K562 (cell line): ENCODE data around the gene TOX3. TPM values are rescaled to one million over a fixed set of nuclear protein-coding genes. Genes with fewer than 3 reads are reported as not detected.

ENCODE experiments used
- CC2D1A ChIP-seq: fragments of 450-650 bp; IDR thresholded peaks from 2 replicates; pipeline ENCODE4 v1.6.1; 2017; ENCODE audit warnings: mild to moderate bottlenecking
- CGGBP1 ChIP-seq: fragments of 250-450 bp; sonication (Bioruptor Pico); IDR thresholded peaks from 2 replicates; pipeline ENCODE4 v1.9.0; 2021; ENCODE audit warnings: mild to moderate bottlenecking
- CREB5 ChIP-seq: fragments of 250-450 bp; sonication (Bioruptor Pico); IDR thresholded peaks from 2 replicates; pipeline ENCODE4 v1.5.0; 2020; ENCODE audit warnings: mild to moderate bottlenecking
- FOXO4 ChIP-seq: fragments of 450-650 bp; formaldehyde crosslinking; IDR thresholded peaks from 2 replicates; pipeline ENCODE4 v1.4.0; 2020; ENCODE audit warnings: mild to moderate bottlenecking, moderate library complexity
- ILF3 ChIP-seq: fragments of 450-650 bp; IDR thresholded peaks from 2 replicates; pipeline ENCODE4 v1.6.1; 2018; ENCODE audit warnings: antibody characterized with exemption, mild to moderate bottlenecking, moderate library complexity, borderline replicate concordance
- MYNN ChIP-seq, 2 experiments: sonication (generic); formaldehyde crosslinking in 1 of 2; IDR thresholded peaks; 2 replicates each; pipeline versions ENCODE4 v1.5.0 to v1.6.1; 2016 to 2020; ENCODE audit warnings: antibody characterized with exemption in 1 of 2, missing genetic modification reagents in 1 of 2
- NFE2L1 ChIP-seq: fragments of 450-650 bp; IDR thresholded peaks from 2 replicates; pipeline ENCODE4 v1.6.1; 2016; ENCODE audit warnings: missing genetic modification characterization, low read depth, mild to moderate bottlenecking, missing compliant biosample characterization, moderate library complexity, borderline replicate concordance
- RBFOX2 ChIP-seq: fragments of 200-400 bp; formaldehyde crosslinking; IDR thresholded peaks from 2 replicates; pipeline ENCODE4 v1.6.1; 2017; ENCODE audit warnings: low read depth, mild to moderate bottlenecking, low read length, moderate library complexity
- TCF7L2 ChIP-seq: fragments of 150-350 bp; IDR thresholded peaks from 2 replicates; pipeline ENCODE4 v1.6.1; 2016; ENCODE audit warnings: low read depth, mild to moderate bottlenecking, low read length, moderate library complexity
- polyA plus RNA-seq, 8 experiments: library from polyadenylated mRNA; depleted of rRNA in 4 of 8; stranded (reverse) in 5 of 8; unstranded in 3 of 8; fragments of >200 nt; fragmentation: Nextera tagmentation in 2 of 8; fragmentation: Illumina TruSeq in 1 of 8; extraction: Ambion mirVana in 2 of 8; extraction: Trizol in 1 of 8; gene quantifications; 2 replicates each; pipeline versions ENCODE4 v1.2.1 to v1.2.3, GENCODE V29; 2011 to 2014; ENCODE audit warnings: inconsistent platforms in 1 of 8, missing spikeins in 1 of 8
- total RNA-seq, 7 experiments: library from RNA; depleted of rRNA in 6 of 7; stranded (reverse); fragments of >200 nt in 6 of 7; fragmentation: Illumina TruSeq in 2 of 7; extraction: Trizol in 2 of 7; gene quantifications; 2 replicates each; pipeline versions ENCODE4 v1.2.1 to v1.2.3, GENCODE V29; 2011 to 2021; ENCODE audit warnings: low replicate concordance in 1 of 7

TOX3 gene
- total and polyA plus RNA-seq, 9 of the 15 experiments (the other 6 are each of a cell fraction or from before 2014, with no cell fraction given) = not detected

- TF ChIP-seq FOXO4 (no peak), TCF7L2 (no peak), MYNN (IDR thresholded peaks at IDR 0.05) (no peak), MYNN (CRISPR knock-in tag; IDR thresholded peaks at IDR 0.05) (no peak), CC2D1A (no peak), CREB5 (no peak), ILF3 (no peak), NFE2L1 (no peak), CGGBP1 (CRISPR knock-in tag) (no peak), RBFOX2 (no peak)
- TF ChIP-seq, all 486 proteins: peak for 4
Measured at GRCh38 chr16:52439750-52440149, 107.2 kb downstream of the TOX3 start (continued).
